Measurements from ENCODE around the gene OXSR1.

GRCh38 chr3:38115645-38116427, 49.5 kb upstream of the OXSR1 start:
- TF ChIP-seq CTCF (IDR thresholded peaks at IDR 0.05) (no peak), POLR2A (IDR thresholded peaks at IDR 0.05) (no peak)

All from esophagus squamous epithelium (tissue), 4 donors.